Putamen (tissue), 1 donor: ENCODE results near the gene CLEC18A.
"Not testable (repeated sequence)": the region's sequence is repeated elsewhere in the genome, so short reads cannot be mapped to it uniquely, and the experiment has no call there.

ENCODE experiments used
- DNase-seq: peaks from one replicate; pipeline ENCODE4 v3.0.0-alpha.2; 2016; ENCODE audit warnings: low spot score

The CLEC18A gene

DNA sequence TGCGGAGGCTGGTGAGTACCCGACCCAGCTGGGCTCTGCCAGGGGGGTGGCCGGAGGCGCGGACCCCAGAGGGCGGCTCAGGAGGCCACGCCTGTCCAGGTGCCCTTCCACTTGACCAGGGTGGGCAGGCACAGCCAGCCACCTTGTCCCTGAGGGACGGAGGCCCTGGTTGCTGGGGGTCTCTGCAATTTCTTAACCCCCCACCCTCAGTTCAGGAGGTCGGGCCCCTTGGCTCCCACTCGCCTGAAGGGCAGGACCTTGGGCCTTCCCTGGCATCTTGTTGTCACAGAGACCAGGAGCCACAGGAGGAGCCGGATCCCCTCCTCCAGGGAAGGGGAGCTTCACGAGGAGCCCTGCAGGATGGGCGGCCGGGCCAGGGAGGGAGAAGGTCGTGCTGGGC is 982 bp downstream of the CLEC18A start:
- not testable (repeated sequence) for DNase-seq

DNA sequence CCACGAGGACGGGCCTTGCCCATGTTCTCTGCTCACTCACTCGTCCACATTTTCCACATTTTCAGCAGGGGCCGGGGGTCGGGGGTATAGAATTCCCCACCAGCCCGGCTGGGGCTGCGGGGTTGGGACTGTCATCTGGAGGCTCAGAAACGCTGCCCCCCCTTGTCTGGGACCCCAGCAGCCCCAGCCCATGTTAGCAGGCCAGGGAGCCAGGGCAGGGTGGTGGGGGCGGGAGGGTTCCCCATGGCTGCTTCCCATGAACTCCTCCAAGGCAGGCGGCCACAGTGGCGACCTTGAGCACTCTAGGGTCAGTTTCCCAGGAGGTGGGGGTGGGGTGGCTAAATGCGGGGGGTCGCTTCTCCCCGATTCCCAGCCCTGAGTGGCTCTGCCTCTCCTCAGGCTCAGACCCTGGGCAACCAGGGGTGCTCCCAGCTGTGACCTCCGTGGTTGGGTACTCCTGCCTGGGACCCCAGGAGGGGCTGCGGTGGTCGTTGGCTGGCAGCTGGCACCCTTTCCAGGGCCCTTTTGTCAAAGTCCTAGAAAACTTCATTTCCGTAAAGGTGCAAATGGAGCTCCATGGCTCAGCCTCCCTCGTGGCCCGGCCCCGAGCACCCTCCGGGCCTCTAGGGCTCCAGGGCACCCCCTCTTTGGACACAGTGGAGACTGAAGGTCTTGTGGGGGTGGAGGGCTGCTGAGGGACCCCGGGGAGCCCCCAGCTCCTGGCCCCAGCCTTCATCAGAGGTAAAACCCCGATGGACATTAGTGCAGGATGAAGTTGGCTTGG is 1.6 kb downstream of the CLEC18A start:
- DNase-seq = not testable (repeated sequence)

DNA sequence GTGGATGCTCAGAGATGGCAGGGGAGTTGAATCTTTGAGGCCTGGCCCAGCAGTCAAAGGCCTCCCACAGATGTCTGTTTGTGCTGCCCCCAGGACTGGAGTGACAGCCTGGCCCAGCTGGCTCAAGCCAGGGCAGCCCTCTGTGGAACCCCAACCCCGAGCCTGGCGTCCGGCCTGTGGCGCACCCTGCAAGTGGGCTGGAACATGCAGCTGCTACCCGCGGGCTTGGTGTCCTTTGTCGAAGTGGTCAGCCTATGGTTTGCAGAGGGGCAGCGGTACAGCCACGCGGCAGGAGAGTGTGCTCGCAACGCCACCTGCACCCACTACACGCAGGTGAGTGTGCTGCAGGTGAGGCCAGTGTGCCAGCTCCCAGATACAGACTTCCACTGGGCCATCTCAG is 3.1 kb downstream of the CLEC18A start:
- not testable (repeated sequence) for DNase-seq

DNA sequence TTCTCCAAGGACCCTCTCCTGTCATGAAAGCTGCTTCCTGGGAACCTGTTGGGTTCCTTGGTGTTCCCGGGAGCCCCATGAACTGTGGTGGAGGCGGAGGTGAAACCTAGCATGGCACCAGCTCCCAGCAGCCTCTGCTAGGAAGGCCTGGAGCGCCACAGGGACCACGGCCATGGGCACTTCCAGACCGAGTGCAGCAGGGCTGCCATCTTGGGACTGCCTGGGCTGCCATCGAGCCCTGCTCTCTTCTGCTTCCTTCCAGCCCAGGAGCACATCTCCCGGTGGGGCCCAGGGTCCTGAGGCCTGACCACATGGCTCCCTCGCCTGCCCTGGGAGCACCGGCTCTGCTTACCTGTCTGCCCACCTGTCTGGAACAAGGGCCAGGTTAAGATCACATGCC is 12.2 kb downstream of the CLEC18A start:
- not testable (repeated sequence) for DNase-seq

DNA sequence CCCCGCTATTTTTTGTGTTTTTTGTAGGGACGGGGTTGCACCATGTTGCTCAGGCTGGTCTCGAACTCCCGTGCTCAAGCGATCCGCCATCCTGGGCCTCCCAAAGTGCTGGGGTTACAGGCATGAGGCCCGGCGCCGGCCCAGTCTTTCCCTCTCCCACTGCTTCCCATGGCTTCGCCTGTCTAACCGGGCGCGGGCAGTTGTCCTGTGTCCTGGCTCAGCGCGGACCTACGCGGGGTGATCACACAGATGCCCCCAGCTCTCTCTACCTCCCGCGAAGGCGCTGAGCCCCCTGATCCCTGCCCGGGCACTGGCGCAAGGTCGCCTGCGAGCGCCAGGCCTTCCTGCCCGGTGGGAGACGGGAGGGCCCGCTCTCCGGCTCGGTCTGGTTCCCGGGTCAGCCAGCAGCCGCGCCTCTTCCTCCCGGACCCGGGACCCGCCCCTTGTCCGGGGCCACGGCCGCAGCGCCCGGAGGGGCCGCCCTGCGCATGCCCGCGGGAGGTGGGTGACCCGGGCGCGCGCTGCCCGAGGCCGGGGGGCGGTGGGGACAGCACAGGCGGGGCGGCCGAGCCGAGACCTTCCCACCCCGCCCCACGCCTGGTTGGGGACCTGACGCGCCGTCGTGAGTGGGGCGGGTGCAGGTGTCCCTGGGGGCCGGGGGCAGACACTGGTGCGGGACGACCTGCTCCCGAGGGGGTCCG is 14.0 kb downstream of the CLEC18A start:
- DNase-seq = not testable (repeated sequence)

DNA sequence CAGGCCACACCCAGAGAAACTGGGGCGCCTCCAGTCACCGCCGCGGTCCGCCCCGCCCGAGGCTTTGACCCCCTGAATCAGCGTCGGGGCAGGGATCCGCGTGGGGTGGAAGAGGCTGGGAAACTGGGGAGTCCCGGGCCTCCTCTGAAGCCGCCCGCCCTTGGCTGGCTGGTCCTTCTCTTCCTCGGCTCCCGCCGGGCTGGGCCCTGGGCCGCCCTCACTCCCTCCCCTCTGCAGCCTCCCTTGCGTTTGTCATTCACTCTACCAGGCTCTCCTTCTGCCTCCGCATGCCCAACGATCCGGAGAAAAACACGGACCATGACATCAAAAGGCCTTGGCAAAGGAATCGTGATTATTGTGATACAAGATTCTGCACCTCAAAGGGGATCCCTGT is 14.5 kb downstream of the CLEC18A start:
- not testable (repeated sequence) for DNase-seq

DNA sequence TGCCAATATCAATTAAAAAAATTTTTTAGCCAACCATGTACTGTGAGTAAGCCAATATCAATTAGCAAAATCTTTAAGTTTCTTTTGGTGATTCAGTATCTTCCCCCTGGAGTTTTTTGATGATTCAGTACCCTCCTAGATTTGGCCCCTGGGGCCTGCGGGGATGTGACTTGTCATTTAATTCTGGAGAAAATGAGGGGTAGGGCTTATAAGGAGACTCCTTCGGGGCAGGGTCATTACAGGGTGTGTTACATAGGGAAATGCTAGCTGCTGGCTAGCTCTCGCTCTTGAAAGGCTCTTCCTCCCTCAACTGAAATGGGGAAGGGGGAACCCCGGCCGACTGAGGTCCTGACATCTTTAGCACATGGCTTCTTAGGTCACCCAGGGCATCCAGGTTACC is 16.6 kb downstream of the CLEC18A start:
- DNase-seq = not testable (repeated sequence)

DNA sequence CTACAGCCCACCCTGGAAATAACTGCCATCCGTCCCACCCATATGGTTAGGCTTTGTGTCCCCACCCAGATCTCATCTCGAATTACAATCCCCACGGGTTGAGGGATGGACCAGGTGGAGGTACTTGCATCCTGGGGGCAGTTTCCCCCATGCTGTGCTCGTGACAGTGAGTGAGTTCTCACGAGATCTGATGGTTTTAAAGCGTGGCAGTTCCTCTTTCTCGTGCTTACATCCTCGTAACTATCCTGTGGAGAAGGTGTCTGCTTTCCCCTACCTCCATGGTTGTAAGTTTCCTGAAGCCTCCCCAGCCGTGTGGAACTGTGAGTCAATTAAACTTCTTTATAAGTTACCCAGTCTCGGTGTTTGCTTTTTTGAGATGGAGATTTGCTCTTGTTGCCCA is 17.0 kb downstream of the CLEC18A start:
- DNase-seq = not testable (repeated sequence)

DNA sequence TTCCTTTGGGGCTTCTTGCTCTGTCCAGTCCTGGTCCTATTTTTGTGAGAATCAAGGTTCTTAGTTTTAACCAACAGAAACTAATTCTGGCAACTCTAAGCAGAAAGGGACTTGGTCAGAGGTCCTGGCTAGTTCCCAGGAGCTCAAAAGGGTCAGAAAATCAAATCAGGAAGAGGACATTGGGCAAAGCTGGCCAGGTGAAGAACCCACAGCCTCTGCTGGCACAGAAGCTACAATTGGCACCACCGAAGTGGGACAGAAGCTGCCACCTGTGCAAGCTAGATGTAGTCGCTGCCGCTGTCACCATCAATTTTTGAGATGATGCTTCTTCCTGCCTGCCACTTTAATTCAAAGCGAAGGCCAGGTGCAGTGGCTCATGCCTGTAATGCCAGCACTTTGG is 18.5 kb downstream of the CLEC18A start:
- not testable (repeated sequence) for DNase-seq

DNA sequence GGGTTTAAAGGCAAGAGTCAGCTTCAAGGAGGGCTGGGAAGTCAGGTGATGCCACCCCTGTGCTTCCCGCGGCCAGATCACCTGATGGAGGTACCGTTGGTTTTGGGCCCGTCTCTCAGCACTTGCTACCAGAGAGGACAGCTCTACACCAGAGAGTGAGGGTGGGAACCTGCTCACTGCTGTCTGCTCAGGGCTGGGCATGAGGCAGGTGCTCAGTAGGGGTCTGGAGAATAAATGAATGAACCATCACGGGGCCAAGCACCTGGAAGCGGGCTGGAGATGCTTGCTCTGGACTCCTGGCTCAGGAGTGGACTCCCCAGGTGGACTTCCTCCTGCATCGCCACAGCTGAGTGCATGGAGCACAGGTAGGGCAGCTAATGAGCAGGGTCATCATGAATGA is 21.0 kb downstream of the CLEC18A start:
- DNase-seq = not testable (repeated sequence)

DNA sequence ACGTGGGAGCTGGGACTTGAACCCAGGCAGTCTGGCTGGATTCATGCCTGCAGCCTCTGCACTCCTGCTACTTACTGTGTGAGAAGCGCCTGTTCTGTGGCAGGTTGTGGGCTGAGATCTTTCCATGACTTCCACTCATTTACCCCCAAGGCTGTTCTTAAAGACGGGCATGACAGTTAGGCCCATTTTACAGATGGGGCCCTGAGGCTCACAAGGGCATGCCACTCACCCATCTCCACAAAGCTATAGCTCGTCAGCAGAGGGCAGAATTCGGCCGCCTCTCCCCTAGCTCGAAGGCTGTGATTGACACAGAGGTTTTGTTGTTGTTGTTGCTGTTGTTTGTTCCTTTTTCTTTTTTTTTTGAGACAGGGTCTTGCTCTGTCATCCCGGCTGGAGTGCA is 21.8 kb downstream of the CLEC18A start:
- not testable (repeated sequence) for DNase-seq

DNA sequence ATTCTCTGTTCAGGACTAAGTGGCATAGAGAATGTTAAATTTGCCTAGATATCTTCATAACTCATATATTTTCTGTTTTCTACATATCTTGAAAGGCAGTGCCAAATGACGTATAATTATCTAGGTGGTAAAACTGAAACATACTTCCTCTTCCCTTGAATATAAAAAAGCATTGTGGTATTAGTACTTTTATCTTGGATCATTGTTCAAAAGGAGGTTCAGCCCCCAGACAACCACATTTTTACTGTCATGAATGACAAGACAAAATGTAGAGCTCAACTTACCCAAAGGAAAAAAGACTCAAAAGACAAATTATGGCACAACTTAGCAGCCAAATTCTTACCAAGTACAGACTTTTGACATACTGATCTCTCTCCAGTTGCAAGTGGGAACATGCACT is 34.1 kb downstream of the CLEC18A start:
- DNase-seq = not testable (repeated sequence)

DNA sequence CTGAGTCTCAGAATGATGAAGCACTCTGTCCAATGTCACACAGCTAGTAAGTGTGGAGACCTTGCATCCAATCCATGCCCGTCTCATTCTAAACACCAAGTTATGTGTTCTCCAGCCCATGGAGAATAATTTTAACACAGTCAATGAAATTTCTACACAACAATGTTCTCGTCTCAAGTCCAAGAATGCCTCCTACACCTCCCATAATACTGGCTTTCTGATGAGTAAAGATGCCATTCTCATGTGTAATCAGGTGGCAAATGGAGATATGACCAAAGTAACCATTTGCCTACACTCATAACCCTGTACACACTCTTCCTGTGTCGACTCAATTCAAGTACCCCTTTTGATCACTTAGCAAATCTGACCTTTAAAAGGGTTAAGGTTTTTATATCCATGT is 46.8 kb downstream of the CLEC18A start:
- DNase-seq = not testable (repeated sequence)

DNA sequence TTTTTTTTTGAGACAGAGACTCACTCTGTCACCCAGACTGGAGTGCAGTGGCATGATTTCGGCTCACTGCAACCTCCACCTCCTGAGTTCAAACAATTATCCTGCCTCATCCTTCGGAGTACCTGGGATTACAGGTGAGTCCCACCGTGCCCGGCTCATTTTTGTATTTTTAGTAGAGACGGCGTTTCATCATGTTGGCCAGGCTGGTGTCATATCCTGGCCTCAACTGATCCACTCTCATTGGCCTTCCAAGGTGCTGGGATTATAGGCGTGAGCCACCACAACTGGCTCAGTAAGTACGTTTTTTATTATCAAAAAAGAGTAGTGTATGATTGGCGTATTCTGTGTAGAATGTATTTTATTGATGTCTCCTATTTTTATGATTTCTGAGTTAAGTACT is 48.7 kb downstream of the CLEC18A start:
- not testable (repeated sequence) for DNase-seq

DNA sequence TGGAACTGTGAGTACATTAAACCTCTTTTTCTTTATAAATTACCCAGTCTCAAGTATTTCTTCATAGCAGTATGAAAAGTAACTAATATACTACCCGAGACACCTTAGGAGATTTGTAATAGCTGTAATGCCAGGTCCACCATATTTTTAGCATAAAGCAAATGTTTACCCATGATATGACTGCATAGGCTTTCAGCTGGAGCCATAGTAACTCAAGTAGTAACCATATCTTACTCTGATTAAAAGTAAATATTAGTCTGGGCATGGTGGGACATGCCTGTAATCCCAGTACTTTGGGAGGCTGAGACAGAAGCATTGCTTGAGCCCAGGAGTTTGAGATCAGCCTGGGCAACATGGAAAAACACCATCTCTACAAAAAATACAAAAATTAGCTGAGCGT is 52.4 kb downstream of the CLEC18A start:
- not testable (repeated sequence) for DNase-seq

DNA sequence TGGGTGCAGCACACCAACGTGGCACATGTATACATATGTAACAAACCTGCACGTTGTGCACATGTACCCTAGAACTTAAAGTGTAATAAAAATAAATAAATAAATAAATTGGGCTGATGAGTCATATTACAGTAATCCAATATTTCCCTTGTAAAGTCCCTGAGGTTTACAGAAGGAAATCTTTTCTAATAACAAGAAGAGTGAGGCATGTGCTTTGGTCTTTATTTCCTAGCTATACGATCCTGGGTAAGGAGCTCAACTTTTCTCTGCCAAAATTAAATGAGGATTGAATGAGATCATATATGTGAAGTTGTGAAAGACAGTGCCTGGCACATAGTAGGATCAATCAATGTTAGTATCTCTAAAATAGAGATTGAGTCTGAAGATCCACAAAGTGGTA is 57.5 kb downstream of the CLEC18A start:
- not testable (repeated sequence) for DNase-seq

DNA sequence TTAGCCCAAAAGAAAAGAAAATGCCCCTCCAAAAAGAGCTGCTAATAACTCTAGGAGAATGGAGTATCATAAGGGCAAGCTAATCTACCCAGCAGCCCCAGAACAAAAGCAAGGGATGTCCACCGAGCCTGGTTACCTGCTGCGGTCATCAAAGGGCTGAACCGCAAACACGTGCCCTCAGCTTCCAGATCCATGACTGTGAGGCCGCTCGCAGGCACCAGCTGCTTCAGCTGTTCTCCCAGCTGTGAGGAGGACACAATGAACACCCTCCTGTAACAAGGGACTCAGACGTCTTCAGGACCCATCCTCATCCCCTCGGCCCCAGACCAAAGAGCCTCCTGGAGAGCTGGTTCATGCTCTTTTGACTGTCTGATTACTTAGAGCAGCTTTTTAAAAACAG is 59.5 kb downstream of the CLEC18A start:
- DNase-seq = not testable (repeated sequence)

DNA sequence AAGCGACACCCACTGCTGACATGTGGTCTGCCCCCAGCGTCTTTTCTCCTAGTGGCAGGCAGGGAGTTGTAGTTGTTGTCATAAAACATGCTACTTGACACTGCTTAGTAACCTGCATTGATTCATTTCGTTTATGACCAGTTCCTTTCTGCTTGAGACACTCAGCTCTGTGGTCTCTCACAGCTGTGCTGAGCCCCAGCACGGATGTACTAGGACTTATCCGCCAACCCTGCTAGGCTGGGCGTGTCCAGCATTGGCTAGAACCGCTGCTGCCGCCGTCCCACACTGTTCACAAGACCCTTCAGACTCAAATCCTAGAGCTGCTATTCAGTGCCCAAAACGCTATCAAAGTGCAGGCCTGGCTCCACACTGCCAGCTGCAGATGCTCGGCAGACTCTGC is 60.0 kb downstream of the CLEC18A start:
- not testable (repeated sequence) for DNase-seq

DNA sequence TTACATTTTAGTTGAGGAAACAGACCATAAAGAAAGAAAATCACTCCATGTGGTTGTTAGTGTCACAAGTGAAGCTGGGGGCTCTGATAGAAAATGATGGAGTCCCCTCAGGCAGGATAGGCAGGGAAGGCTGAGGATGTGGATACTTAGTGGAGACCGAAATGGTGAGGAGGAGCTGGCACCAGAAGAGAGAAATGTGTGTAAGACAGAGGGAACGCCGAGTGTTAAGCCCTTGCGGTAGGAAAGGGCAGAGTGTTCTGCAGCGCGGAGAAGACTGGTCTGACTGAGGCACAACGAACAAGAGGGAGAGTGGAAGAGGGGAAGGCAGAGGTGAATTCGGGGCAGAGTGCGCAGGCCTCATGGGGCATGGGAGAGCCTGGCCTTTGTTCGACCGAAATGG is 61.2 kb downstream of the CLEC18A start:
- not testable (repeated sequence) for DNase-seq

DNA sequence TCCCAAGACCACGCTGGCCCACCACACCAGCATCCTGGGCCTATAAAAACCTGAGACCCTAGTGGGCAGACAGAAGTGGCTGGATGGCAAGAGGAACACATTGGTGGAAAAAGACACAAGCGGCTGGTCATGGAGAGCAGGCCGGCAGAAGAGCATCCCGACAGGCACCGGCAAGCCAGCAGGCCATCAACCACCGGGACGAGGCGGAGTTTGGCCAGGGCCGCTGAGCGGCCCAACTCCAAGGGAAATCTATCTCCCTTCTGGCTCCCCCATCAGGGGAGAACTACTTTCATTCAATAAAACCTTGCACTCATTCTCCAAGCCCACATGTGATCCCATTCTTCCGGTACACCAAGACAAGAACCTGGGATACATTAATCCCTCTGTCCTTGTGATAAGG is 61.8 kb downstream of the CLEC18A start:
- DNase-seq = not testable (repeated sequence)
